LoVo (cell line): ENCODE measurements around the gene ADAMTSL2.

Experiments used
- DNase-seq: peaks from one replicate; pipeline ENCODE4 v3.0.0-alpha.2; 2016; ENCODE audit warnings: low spot score

The ADAMTSL2 gene

DNA sequence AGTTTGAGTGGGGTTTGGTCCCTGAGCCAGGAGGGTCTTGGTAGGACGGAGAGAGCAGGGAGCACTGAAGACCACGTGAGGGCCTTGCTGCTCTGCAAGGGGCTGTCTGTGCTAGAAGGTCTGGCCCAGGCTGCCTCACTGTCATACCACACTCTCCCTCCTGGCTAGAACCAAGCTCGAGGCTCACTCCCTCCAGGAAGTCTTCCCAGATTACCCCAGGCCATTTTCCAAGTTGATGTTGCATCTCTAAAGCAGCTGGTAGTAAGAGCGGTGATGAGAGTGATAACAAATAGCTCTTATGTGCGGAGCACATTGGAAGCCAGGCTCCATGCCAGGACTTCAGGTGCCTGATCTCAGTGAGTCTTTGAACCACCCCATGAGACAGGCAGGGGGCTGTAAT, 16.3 kb upstream of the ADAMTSL2 start:
- no peak for DNase-seq

DNA sequence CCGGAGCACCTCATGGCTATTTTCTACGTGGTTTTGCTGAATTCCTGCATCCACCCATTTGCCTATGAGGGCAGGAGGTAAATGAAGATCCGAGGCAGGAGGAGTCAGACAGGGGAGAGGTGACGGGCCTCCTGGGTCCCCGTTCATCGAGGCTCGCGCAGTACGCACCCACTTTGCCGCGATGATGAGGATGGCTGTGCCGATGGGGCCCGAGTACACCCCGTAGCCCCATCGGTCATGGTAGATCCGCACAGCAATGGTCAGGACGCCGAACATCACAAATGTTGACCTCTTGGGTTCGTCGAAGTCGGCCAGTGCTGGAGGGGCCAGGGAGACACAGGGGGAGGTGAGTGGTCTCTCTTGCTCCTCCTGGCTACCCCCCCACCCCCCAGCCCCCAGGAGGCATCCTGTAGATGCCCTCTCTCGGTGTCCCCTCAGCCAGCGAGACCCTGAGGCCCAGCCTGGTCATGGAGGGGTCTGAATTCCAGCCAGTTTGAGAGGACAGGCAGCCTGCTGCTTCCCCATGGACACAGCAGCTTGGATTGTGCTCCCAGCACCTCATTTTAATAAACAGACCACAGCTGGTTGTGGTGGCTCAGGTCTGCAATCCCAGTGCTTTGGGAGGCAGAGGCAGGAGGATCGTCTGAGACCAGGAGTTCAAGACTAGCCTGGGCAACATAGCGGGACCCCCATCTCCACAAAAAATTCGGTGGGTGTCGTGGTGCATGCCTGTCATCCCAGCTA, 15.6 kb upstream of the ADAMTSL2 start:
- no peak for DNase-seq

DNA sequence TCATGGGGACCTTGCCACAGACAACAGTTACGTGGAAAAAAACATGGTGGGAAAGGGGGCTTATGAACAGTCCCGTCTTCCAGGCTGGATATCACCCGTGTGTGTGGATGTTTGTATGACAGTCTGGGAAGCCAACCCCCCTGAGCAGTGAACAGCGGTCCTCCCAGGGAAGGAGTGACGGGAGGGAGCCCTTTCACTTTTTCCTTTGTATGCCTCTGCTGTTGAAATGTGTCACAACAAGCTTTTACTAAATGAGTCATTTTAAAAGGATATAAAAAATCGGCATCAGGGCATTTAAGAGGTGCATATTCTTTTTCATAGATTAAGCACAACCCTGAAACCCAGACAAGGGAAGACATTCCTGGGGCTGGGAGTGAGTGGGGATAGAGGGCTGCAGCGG, 14.8 kb upstream of the ADAMTSL2 start:
- no peak for DNase-seq

DNA sequence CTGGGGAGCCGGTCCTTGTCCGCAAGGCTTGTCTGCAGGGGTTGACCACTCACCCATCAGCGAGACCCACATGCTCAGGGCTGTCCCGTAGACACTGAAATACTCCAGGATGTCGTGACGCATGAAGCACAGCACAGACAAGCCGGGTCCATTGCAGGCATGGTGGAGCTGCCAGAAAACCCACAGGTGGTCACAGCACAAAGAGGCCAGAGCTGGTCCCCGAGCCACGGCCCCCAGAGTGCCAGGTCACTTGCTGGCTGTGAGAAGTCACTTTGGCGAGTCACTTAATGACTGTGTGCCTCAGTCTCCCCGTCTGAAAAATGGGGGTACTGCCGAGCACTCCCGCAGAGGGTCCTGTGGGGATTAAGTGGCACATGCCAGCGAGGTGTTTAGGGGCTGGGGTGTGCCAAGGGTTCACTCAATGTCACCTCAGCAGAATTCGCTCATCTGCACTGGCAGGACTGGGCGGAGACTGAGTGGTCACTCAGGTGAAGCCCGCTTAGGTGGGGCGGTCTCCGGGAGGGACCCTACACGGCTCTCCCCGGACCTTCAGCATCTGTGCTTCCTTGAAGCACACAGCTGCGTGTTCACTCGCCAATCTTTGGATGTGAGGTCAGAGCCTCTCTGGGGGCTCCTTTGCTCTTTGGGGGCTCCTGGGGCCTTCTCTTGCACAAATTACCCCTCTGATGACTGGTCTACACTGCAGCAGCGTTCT, 14.2 kb upstream of the ADAMTSL2 start:
- DNase-seq = no peak

DNA sequence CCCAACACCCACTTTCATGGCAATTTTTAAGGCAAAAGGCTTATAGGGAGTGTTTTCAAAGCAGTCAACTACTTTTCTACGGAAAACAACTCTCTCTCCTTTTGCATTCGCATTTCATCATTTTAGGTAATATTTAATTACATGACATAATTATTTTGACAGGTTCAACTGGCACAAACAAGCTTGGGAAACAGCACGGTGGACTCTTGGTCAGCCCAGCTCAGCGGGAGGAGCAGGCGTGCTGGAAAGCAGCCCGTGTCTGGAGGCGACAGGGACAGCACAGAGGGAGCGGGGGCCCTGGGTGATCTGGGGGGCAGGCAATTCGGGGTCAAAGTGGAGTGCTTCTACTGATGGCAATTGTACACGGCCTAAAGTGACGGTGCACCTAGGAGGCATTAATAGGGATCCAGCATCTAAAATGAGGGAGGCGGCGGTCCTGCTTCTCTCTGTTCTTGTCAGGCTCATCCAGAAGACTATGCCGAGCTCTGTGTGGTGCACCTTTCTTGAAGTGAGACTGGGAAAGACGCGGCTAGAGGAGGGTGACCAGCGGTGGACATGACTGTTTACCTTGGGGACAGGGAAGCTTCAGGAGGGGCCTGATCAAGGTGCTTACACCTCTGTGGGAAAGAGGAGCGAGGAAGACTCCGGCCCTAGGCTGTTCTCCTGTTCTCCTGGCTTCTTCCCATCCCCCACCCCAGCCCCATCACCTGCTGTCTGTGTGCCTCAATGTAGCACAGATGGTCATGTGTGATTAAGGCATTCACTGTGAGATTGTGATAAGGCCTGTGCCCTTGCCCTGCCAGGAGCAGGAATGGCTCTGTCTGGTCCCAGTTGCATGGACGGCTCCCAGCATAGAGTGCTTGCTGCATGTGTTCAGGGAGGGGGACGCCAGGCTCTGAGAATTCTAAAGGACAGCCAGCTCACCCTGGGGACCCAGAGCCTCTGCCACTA, 13.1 kb upstream of the ADAMTSL2 start:
- no peak for DNase-seq

DNA sequence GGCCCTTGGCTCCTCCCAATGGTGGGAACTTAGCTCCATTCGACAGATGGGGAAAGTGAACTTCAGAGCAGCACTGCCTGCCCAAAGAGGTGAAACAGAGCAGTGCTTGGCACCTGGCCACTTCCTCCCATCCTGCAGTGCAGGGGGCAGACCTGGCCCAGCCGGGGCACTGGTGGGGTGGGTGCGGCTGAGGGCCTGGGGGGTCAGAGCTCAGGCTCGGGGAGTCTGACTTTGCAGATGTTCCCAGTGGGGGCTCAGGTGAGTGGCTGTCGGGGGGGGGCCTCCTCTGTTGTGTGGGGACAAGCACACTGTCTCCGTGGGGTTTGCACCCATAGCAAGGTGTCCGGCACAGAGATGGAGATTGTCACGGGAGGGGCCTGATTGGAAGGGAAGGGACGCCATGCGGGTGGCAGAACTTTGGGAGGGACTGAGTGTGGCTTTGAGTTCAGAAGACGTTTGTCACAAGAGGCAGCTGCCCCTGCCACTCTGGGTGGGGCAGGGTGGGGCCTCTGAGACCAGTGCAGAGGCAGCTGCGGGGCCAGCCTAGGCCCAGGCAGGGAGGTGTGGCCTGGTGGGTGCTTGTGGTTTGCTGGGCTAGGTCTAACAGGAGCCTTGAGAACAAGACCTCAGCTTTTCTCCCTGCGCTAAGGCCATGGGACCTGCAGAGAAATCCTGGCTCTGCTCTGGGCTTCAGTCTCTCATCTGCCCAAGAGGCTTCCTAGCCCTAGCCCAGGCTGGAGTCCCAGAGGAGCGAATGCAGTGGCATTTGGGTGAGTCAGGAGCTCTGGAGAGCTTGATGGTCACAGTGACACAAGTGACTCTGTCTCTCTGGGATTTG, 12.2 kb upstream of the ADAMTSL2 start:
- no peak for DNase-seq

DNA sequence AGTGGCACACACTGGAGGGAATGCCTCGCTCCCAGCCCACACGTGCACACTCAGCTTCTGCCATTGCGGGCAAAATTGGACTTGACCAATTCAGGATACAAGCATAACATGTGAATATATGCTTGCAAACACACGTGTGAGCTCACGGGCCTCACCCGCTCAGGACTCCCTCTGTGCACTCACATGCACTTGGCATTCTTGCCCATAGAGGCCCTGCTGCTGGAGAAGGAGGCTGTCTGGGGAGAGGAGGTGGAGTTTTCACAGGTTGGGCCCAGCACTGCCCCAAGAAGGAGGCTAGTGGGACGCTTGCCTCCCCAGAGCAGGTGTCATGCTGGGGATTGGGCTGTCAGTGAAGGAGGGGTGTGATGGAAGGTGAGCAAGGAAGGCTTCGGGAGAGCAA, 11.4 kb upstream of the ADAMTSL2 start:
- no peak for DNase-seq

DNA sequence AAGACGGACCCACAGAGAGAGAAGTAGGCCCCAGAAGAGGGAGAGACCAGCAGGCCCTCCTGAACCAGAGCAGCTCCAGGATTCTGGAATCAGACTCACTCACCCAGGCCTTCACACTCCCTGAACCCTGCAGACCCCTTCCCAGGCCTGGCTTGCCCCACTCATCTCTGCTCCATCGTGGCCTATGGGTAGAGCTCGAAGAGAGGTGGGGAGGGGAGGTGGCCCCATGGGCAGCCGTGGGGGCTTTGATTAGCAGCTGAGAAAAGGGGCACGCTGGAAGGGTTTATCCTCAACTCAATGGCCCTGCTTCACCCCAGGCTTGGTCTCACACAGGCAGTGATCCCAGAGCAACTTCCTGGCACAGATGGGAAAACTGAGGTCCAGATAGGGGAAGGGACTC, 10.4 kb upstream of the ADAMTSL2 start:
- no peak for DNase-seq

DNA sequence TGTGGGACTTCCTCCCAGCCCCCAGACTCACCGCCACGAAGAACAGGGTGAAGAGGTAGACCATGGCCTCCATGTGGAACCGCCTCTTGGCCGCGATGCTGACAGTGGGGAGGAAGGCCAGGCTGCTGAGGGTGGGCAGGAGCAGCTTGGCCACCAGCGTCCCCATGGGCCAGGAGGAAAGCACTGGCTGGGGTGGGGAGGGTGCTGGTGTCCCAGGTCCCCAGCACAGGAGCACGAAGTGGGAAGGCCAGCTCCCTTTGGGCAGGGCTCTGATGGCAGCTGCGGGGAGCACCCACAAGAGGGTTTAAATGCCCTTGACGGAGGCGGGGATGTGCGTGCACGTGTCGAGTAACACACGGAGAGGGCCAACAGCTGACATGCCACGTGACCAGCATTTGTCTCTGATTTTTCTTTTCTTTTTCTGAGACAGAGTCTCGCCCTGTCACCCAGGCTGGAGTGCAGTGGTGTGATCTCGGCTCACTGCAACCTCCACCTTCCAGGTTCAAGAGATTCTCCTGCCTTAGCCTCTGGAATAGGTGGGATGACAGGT, 9.8 kb upstream of the ADAMTSL2 start, which contains the start of gene MYMK:
Gene MYMK (minus strand): TSS at position 281 of the 550 bp plus-strand sequence. CDS start 115 bp downstream, at position 166.
- no peak for DNase-seq

DNA sequence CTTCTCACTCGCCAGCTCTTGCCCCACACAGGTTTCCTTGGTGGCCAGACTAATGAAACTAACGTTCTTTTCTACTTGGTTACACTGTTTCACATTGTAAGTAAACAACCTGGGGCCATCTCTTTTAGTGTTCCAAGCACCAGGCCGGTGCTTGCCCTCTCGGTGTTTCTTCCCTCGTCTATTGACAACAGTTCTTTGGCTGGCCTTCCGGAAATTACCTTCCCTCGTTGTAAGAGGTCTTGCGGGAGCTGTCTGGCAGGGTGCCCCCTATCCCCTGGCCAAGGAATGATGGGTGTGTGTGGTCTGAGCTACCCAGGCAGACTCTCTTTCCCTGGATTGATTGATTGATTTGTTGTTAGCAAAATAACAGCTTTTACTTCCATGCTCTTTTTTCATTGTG, 8.8 kb upstream of the ADAMTSL2 start:
- no peak for DNase-seq

DNA sequence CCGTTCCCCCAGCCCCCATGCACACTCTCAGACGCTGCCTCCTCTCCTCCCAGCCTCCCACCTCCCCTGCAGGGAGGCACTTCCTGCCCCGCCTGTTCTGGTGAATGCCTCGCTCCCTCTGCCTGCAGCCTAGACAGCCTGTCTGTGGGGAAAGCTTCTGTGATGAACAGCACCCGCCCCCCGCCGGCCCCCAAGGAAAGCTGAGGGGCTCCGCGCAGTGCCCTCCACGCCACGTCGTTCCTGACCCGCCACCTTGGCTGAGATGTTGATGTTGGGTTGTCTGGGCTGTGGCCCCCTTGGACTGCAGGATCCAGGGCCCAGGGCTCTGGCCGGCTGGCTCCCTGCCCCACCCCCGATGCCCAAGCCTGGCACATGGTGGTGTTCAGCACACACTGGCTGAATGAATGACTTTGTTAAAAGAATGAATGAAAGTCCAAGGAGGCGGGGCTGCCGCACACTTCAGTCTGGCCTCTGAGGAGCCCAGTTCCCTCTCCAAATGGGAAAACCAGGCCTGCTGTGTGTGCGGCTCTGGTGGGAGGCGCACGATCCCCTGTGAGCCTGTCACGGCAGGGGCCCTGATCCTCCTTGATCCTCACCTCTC, 7.7 kb upstream of the ADAMTSL2 start:
- no peak for DNase-seq

DNA sequence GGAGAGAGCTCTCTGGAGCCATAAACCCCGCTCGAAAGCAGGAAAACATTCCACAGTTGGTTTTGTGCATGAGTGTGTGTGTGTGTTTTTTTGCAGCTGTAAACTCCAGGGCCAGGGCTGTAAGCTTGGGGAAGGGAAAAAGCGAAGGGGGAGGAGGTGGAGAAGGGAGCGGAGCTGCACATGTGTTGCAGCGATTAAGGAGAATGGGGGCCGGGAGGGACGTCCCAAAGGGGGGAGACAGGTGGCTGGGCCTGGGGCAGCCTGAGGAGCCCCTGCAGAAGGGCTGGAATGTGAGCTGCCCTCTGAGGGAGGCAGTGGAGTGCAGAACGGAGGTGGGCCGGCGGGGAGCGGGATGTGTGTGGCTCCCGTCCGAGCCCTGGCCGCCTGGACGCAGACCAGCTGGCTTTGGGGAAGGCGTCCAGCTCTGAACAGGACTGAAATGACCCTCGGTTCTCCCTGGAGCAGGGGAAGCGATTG, 7.0 kb upstream of the ADAMTSL2 start:
- no peak for DNase-seq

DNA sequence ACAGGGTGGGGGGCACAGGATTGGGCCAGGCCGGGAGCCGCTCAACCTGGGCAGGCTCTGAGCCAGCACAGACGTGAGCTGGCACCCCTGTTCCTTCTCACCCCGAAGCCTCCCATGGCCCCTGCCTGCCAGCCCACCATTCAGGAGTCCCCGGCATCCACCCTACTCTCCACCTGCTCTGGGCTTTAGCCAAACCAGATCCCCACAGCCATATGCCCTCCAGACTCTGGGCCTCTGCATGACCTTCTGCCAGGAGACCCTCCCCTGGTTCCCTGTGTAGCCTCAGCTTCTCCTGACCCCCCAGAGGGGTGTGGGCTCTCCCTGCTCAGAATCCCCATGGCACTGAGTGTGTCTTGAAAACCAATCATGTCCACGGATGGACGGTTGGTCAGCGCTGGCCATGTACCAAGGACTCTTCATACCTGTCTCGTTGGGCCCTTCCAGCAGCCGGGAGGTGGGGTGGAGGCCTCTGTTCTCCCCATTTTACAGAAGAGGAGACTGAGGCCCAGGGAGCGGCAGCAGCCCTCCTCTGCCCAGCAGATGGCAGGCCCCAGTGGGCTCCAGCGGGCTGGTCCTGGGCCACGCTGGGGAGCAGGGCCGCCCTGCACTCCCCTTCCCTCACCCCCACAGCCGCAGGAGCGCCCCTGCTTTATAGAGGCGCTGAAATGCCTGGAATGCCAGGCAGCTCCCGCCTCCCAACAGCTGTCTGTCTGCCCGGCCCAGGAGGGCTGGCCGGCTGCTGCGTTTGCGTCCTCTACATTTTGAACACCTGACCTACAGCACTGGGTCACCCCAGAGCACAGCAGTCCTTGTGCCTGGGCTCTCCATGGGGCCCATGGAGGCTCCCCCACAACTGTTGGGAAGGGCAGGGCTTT, 6.3 kb upstream of the ADAMTSL2 start:
- DNase-seq = no peak

DNA sequence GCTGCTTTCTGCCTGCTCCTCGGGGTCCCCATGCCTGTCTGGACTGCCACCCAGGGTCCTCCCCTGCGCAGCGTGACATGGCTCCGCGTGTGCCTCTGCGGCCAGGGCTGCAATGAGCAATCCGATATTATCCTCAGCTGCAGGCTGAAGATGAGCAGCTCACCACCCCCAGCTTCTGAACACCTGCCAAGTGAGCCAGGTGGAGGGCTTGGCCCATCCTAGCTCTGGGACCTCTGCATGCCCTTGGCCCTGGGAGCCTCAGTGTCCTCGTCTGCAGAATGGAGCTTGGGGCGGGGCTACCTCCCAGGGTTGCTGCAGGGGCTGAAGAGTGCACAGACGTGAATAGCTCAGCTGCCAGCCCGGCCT, 5.6 kb upstream of the ADAMTSL2 start:
- DNase-seq = no peak

DNA sequence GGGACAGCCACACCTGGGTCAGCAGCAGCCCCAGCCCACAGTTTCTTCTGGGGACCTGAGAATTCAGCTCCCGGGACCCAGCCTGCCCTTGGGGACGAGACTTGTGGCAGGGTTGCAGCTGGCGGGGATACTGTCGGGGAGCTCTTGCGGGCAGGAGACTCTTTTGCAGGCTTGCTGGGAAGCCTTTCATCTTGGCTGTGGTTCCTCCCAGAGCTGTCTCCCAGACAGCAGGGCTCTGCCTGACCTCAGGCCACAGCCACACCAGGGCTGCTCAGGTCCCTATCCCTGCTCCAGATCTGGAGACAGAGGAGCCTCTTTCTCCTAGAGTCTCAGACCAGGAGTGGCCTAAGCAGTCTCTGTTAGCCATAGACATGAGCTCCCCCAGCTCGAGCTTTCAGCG, 5.0 kb upstream of the ADAMTSL2 start:
- no peak for DNase-seq

DNA sequence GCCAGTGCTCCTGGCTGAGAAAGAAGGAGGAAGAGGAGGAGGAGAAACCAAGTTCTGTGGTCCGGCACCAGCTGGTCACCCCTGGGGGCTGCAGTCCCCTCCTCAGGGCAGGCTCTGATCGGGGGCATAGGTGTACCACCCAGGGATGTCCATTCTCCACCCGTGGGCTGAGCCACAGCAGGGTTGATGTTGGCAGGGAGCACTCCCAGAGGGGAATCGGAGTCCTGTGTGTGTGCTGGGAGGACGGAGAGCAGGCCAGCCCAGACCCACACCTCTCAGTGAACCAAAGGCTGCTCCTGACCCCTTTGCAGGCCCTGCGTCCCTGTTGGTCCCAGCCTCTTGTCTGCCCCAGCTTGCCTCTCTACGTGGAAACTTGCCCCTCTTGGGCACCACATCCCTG, 4.6 kb upstream of the ADAMTSL2 start:
- no peak for DNase-seq

DNA sequence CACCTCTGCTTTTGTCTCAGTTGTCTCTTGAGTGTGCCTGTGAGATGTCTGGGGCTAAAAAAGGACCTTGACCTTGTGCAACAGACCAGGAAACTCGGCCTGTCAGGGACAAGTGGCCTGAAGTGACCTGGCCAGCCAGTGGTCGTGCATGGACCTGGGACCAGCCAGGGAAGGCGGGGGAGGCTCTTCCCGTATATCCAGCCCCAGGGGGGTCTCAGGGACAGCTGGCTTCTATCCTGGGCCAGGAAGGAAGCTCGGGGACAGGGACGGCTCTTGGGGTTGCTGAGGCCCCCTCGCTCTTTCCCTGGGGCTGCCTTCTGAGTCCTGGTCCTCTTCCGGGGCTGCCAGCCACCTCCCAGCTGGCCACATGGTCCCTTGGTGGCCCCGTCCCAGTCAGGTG, 3.2 kb upstream of the ADAMTSL2 start:
- no peak for DNase-seq

DNA sequence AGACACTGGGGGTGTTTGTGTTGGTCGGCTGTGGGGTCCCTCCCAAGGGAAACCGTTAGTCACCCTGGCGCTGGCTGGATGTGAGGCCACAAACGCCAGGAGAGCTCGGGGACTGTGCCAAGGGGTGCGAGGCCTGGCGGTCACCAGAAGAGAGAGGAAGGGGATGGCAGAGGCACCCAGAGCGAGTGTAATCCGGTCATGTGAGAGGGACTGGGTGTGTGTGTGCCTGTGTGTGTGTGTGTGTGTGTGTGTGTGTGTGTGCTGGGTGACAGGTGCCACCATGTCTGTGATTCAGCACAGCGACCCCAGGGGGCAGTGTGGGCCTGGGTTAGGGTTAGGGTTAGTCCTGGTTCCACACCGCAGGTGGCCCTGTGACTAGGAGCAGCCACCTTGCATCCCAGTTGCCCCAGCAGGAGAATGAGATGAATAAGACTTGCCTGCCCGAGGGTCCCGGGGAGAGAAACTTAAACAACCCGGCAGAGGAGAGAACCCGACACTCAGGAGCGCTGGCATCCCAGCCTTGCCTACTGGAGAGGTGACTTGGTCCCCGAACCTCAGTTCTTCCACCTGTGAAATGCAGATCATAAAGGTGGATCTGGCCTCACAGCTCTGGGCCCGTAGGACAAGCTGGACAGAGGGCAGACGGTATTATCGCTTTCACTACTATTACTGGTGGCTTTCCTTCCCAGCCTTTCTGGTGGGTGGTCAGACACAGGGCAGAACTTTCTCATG, 1.4 kb upstream of the ADAMTSL2 start:
- peak; percentile 16 for DNase-seq

DNA sequence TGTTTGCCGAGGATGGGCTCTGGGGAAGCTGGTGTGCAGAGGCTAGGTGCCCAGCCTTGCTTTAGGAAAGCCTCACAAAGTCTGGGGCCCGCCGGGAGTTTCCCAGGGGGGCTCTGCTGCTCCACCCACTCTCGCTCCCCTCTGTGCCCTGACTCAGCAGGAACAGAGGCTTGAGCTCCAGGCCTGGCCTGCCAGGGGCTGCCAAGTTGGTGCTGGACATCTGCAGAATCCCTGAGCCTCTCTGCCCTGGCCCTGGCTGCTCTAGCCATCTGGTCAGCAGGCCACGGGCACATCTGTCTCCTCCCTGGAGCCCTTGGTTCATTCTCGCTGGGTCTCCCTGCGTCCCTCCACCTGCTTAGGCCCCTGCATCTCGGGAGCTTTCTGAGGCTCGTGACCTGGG, 647 bp upstream of the ADAMTSL2 start:
- no peak for DNase-seq
